ENCODE measurements around the gene COL26A1.

- no peak for TF ChIP-seq POLR2A (IDR thresholded peaks at IDR 0.05)
- TF ChIP-seq CTCF (IDR thresholded peaks at IDR 0.05) = no peak
- TF ChIP-seq POLR2AphosphoS5 (IDR thresholded peaks at IDR 0.05) = no peak
- no peak for TF ChIP-seq EP300 (IDR thresholded peaks at IDR 0.05)
Observed at GRCh38 chr7:101550641-101551541, 188.2 kb downstream of the COL26A1 start.

Data from stomach (tissue), 4 donors.